HG02759 (cell line): ENCODE results near the gene NKD1.

Experiments
- ATAC-seq: cut with Tn5 transposase; IDR thresholded peaks from one replicate; pipeline ENCODE4 v1.9.1; 2021; ENCODE audit warnings: mild to moderate bottlenecking, moderate library complexity; ENCODE audit not compliant: unreplicated experiment

NKD1 gene

GRCh38 chr16:50611332-50611934 is 63.2 kb downstream of the NKD1 start:
- no peak for ATAC-seq

GRCh38 chr16:50611995-50612848 is 64.0 kb downstream of the NKD1 start:
- no peak for ATAC-seq

- ATAC-seq, result no peak
Observed at GRCh38 chr16:50612849-50613198, 64.6 kb downstream of the NKD1 start.

GRCh38 chr16:50613281-50613963 is 65.2 kb downstream of the NKD1 start:
- no peak for ATAC-seq

DNA sequence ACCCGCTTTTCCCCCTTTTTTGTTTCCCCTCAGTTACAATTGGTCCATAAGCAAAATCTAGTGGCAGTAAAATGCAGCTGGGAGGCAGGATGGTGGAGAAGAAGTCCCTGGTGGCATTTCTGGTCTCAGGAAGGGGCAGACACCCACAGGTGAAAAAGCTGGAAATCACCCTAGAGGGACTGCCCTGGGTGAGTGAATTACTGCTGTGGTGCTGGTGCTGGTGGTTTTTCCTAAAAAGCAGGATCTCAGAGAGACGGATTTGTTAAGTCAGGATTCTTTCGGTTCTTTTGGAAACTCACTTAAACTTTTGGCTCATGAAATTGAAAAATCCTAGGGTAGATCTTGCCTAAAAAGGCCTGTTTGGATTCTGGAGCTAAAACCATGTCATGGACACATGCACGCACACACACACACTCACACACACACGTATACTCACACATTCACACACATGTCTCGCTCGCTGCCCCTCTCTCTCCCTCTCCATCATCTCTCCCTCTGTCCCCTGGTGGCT is 65.8 kb downstream of the NKD1 start:
- no peak for ATAC-seq

DNA sequence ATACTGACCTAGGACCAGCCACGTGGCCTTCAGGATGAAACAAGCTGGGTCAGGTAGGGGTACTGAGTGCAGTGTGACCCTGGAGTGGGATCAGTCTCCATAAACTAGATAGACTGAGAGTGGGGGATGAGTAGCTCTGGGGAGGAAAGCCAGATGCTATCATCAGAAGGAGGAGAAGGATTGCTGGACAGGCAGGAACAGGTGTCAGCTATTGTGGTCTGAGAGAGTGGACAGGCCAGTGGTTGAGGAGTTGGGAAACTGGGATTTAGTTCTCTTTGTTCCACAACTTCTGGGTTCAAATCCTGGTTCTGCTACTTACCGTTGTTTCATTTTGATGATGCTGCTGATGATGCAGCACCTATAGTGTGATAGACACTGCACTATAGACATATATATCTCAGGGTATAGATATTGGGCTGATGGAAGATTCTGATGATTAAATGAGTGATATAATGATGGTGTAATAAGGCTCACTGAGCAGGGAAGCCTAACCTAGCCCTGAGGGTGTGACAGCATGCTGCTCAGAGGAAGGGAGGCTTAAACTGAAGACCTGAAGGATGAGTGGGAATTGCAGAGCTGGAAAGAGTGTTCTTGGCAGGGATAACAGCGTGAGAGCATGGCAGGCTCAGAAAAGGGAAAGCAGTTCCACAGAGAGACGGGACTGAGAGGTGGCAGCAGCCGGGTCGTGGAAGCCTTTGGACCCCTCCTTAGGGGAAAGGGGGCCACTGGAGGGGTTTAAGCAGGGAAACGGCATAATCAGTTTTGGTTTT is 66.9 kb downstream of the NKD1 start:
- no peak for ATAC-seq

DNA sequence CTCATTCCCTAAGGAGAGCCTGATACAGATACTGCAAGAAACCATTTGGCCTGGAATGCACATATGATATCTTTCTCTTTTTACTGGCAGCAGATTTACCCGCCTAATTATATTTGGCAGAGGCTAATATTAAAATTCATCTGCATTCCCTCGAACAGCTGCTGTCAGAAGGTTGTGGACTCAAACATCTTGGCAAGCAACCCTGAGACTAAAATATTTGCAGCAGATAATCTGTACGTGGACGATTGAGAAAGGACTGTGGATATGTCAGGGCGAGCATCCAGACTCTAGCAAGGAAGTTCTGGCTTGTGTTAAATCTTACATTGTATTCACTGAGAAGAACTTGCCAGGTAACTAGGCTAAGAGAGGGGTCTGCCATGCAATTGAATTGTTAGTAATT is 67.7 kb downstream of the NKD1 start:
- ATAC-seq, result no peak

DNA sequence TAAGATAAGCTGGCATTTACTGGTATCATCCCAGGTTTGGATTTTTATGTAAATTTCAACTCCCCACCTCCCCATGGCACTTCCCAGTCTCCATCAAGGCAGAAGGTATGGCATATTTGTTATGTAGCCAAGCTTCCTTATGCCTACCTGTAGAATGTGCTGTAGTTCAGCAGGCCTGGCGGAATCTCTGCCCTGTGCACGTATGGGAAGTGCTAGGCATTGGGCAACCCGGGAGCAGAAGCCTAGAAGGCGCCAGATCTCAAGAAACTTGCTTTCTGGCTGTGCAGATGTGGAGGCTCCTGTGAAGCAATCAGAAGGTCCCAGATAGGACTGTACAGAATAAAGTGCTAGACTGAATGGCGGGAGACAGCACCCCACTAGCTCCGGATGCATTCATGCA is 68.2 kb downstream of the NKD1 start:
- no peak for ATAC-seq

DNA sequence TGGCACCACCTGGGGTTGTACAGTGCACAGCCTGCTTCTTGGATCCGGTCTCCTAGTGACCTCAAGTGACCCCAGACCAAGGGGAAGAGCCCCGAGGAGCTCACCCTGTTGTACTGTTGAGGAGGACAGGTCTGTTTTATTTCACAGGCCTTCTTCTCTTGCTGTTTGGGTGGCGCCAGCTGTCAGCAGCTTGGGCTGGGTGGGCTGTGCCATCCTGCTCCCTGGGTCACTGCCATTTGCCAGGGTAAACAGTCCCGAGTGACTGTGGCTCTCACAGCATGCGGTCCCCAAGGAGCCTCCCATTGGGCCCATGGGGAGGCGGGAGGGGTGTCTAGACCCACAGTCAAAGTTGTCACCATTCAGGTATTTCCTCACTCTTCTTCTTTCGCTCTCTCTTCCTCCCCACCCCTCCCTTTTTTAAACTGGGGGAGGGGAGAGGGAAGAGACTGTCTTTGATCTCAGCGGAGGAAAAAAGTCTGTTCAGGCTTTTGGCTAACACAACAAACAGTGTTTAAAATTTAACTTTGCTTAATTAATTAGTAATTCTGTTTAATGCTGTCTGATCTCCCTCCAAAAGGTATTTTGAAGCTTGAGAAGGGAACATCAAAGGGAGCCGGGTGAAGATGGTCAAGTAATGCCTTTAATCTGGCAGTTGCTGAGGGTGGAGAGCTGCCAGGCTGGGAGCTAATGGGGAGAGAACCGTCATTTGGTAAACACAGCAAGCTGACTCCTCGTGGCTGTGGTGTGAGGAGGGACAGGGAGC is 68.9 kb downstream of the NKD1 start:
- ATAC-seq, result no peak

GRCh38 chr16:50617646-50618184 is 69.5 kb downstream of the NKD1 start:
- no peak for ATAC-seq

- no peak for ATAC-seq
Observed at GRCh38 chr16:50618238-50618918, 70.2 kb downstream of the NKD1 start.

GRCh38 chr16:50619702-50620491 is 71.7 kb downstream of the NKD1 start:
- no peak for ATAC-seq

GRCh38 chr16:50620646-50621451 is 72.7 kb downstream of the NKD1 start:
- no peak for ATAC-seq

GRCh38 chr16:50621452-50621792 is 73.2 kb downstream of the NKD1 start:
- no peak for ATAC-seq

GRCh38 chr16:50622029-50622428 is 73.8 kb downstream of the NKD1 start:
- ATAC-seq, result no peak

GRCh38 chr16:50622643-50623369 is 74.6 kb downstream of the NKD1 start:
- ATAC-seq, result no peak

GRCh38 chr16:50624449-50624970 is 76.3 kb downstream of the NKD1 start:
- no peak for ATAC-seq
